UCSD-AML1 (cell line): ENCODE results near the gene ACTL10.

ENCODE experiments used
- DNase-seq: peaks from one replicate; lab custom pipeline; 2025; ENCODE audit not compliant: unreplicated experiment; lab: John Stamatoyannopoulos, UW

Gene ACTL10

DNA sequence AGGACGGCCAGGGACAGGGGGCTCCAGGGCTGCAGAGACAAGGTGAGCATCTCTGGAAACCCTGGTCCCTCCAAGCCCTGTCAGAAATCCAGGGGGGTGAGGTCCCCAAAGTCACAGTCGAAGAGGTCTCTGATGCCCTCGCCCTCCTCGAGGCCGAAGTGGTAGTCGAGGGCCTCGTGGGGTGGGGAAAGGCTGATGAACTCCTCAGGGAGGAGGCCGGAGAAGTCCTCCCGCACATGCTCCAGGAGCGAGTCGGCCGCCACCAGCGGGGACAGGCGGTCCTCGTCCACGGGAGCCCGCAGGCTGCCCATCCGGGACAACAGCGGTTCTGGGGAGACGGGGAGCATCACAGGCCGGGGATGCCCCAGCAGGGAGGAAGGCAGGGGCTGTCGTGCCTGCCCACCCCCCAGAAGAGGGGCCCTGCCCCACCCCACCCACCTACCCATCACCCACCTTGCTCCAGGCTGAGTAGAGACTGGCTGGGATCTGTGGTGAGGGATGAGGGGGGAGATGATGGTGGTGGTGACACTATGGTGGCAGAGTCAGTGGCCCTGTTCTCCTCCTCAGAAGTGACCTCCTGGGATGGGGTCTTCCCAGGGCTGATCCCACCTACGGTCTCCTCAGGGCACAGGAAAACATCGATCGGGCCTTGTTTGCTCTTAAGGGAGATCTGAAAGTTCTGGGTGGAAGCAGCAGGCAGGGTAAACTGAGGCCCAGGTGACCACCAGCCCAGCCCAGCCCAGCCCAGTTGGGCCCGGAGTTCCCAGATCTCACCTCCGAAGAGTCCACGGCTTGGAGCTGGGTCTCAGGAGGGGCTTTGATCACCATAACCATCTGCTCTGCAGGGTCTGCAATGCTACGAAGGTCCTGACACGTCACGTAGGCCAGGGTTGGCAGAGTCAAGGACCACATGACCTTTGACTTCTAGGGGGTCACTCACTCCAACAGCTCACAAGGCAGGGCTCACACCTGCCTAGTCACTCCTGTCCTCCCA lies 10.2 kb downstream of the ACTL10 start:
- no peak for DNase-seq

DNA sequence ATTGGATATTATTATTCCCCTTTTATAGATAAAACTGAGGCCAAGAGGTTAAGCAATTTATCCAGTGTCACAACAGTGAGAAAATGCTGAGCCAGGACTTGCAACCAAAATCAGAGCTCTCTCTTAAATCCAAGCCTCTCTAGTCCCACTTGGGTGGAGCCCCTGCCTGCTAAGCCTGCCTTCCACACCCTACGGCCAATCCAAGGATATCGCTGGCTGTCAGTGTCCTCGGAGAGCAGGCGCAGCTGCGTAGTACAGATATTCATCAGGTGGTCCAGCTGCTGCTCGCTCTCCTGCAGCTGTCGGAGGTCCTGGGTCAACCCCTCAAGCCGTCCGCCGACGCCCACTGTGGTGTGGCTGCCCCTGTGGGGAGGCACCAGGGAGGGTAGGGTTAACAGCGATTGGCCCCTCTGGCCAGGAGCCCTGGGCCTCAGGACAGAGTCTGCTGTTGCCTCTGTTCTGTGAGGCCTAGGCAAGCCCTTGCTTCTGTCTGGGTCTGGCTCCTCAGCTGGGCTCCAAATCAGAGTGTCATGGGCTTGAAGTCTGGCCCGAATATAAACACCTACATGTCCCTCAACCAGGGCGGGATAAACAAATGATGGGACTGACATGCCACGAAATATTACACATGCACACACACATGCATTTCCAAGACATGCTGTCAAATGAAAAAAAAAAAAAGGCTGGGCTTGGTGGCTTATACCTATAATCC lies 11.4 kb downstream of the ACTL10 start:
- DNase-seq = no peak

DNA sequence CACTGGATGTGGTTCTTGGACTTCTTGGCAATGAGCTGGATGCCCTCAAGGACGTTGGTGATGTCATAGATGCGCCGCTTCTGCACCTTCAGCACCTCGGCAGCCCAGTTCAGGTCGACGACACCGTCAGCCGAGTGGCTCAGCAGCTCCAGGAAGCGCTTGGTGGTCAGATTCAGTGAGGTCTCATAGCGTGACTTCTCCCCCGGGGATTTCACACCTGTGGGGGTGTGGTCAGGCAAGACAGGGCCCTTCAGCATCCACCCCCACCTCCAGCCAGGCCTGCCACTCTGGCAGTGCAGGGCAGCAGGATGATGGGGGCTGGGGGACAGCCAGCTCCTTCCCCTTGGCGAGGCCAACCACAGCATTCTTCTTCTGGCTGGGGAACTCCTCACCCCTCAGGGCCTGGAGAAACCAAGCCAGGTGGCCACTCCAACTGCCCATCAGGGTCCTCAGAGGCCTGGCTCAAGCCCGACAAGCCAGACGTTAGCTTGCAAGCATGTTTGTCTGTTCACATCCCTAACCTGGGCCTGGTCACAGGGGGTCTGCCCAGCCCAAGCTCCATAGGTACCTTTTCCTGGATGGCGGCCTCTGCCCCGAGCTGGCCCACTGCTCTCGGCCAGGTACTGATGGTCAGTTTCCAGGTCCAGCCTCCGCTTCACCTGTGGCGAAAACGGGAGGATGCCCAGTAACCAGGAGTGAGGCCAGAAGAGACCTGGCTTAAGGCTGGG lies 13.2 kb downstream of the ACTL10 start:
- no peak for DNase-seq

DNA sequence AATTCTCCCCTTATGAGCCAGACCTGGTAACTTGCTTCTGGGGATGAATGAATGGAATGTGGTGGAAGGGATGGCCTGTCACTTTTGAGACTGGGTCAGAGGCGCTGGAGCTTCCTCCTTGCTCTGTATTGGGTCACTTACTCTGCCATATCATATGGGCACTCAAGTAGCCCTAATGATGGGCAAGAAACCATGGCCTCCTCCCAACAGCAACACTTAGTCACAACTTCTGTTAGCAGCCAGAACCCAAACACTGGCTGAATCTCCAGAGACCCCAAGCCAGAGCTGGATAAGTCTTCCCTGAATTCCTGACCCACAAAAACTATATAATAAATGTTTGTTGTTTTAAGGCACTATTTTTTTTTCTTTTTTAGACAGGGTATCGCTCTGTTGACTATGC lies 13.9 kb downstream of the ACTL10 start:
- DNase-seq = no peak

DNA sequence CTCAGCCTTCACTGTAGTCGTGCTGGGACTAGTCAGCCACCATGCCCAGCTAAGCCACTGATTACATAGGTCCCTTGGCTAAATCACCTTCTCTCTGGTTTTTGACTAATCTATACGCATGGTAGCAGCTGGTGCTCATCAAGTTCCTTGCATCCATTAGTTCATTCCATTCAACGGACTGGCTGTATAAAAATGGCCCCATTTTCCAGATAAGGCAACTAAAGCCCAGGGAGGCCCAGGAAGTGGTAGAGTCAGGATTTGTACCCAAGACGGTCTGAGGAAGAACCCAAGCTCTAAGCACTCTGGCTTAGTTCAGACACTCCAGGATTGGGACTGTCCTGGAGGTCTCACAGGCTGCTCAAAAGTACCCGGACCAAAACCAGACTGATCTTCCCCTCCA lies 14.5 kb downstream of the ACTL10 start:
- no peak for DNase-seq

DNA sequence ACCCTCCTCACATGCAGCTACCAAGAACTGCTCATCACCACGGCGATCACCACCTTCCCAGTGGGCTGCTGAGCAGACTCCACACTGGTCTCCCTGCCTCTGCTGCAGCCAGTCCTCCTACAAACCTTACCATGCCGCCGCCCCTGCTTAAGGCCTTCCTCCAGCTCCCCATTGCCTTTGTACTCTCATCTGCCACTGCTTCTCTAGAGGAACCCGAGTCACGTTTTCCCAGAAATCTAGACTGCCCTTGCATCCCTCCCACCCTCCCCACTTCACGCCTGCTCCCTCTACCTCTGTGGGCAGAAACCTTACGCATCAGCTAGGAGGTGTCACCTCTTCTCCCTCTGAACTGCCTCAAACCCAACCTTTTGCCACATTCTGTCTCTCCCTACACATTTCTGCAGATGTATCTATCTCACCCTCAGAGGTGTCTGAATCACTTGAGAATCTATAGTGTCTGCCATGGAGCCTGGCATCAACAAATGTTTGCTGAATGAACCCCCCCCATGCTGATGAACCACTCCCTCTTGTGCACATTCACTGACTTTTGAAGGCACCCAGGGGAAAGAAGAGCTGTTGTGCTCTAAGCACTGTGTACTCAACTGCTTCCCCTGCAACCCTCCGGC lies 15.1 kb downstream of the ACTL10 start:
- DNase-seq = no peak

DNA sequence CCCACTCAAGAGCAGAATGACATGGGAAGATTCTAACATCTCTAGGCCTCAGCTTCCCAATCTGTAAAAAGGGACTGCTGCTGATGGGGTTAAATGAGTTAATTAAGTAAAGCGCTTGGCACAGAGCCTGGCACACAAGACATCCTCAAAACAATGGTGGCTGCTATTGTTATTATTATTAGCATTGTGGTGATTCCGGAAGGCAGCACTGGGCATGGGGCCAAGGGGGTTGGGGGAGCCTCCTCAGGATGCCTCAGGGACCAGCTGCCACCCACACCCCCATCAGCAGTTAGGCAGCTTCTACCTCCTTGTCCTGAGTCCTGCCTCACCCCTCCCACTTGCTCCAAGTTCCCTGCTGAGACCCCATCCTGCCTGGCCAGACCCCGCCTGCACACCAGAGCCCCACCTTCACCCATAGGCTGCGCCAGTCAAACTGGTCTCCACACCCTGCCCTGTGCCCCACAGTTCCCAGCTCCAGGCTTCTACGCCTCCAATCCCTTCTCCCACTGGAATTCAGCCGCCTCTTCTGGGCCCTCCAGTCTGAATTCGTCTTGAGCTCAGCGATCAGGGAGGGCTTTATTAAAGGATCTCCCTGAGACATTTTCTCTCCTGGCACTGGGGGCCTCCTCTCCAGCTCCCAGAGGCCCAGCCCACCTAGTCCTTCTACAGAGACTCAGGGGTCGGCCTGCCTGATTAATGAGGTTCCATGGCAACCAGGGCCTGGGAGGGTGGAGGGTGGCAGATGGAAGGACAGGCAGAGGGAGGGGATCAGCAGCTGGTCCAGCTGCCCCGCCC lies 18.0 kb downstream of the ACTL10 start:
- DNase-seq = no peak

DNA sequence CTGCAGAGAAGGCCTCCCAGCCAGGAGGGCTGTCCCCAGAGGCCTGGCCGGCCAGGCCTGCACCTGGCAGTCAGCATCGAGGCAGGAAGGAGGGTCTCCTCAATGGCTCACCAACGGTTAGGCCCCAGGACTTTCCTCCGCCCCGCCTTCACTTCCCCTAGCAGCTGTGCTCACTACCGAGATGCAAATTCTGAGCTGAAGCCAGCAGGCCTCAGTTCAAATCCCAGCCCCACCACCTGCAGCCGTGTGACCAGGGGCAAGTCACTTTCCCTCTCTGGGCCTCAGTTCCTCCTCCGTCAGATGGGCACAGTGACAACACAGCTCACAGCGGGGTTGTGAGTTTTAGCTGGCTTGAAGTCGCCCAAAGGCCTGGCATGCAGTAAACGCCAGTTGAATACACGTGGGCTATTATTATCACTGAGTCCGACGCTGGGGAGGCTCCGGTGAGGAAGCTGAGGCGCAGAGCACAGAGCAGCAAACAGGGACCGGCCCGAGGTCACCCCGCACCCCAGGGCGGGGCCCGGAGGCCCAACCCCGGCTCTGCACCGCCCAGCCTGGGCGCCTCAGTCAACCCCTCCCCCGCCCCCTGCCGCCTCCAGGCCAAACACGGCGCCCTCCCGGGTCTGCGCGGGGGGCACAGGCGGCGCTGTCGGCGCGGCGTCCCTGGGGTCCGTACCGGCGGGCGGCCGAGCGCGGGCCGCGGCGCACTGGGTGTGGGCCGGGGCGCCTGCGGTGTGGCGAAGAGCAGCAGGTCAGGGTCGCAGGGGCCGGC lies 18.8 kb downstream of the ACTL10 start:
- peak; percentile 45 for DNase-seq

DNA sequence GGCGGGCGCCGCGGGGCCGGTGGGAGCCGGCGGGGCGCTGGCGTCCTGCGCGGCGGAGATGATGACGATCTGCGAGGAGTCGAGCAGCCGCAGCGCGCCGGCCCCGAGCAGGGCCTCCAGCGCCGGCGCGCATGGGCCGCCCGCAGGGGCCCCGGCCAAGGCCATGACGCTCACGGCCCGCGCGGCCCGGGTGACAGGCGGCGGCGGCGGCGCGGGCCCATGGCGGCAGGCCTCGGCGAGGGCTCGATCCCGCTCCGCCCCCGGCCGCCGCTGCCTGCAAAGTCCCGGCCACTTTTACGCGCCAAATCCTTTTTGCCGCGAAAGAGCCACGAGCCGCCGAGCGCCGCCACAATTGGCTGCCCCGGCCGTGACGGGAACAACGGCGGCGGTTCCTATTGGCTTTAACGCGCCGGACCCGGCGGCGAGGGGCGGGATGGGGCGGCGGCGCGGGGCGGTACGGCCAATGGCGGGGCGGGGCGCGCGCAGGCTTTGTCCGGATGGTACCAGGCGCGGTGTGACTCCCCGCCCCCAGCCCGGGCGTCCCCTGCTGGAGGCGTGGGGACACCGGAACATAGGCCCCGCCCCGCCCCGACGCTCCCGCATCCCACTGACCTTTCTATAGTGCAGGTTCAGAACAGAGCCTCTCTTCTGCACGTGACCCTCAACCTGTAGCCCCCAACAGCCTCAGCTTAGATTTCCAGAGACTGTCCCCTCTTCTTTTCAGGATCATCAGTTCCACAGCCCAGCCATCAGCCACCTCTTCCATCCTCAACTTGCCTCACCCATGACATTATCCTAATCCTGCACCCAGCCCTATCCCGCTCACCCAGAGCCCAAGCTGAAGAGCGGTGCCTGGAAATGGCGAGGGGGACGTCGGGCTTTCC lies 19.6 kb downstream of the ACTL10 start, which contains the start of gene E2F1:
E2F1 (minus strand) TSS at position 286 of the 884 bp plus-strand sequence; CDS start at position 165, 121 bp downstream.
- peak; percentile 96 for DNase-seq

DNA sequence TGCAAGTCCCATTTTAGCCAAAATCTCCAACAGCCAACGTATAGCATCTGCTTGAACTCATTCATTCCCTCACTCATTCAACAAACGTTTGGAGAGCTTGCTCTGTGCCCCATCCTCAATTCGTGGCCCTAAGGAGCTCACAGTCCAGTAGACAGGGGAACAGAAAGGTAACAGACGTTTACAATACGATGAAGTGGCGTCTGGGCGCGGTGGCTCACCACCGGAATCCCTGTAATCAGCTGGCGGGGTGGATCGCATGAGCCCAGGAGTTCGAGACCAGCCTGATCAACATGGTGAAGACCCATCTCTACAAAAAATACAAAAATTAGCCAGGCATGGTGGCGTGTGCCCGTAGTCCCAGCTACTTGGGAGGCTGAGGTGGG lies 20.2 kb downstream of the ACTL10 start:
- DNase-seq = no peak

DNA sequence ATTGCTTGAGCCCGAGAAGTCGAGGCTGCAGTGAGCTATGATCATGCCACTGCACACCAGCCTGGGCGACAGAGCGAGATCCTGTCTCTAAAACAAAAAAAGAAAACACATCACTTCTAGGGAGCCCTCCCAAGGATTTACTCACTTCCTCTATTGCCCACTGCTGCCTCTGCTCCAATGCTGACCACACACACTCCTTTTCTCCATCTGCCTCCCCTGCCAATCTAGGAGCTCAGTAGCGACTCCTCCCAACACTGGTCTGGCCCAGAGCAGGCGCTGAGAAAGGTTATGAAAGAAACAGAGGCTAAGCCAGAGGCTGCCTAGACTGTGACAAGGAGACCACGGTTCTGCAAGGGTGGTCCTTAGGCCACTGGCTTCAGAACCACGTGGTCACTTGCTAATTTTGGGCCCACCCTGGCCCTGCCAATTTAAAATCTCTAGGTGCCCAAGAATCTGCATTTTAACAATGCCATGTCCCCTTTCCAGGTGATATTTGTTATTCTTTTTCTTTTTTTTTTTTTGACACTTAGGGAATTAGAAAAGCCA lies 20.7 kb downstream of the ACTL10 start:
- DNase-seq = peak; percentile 31

DNA sequence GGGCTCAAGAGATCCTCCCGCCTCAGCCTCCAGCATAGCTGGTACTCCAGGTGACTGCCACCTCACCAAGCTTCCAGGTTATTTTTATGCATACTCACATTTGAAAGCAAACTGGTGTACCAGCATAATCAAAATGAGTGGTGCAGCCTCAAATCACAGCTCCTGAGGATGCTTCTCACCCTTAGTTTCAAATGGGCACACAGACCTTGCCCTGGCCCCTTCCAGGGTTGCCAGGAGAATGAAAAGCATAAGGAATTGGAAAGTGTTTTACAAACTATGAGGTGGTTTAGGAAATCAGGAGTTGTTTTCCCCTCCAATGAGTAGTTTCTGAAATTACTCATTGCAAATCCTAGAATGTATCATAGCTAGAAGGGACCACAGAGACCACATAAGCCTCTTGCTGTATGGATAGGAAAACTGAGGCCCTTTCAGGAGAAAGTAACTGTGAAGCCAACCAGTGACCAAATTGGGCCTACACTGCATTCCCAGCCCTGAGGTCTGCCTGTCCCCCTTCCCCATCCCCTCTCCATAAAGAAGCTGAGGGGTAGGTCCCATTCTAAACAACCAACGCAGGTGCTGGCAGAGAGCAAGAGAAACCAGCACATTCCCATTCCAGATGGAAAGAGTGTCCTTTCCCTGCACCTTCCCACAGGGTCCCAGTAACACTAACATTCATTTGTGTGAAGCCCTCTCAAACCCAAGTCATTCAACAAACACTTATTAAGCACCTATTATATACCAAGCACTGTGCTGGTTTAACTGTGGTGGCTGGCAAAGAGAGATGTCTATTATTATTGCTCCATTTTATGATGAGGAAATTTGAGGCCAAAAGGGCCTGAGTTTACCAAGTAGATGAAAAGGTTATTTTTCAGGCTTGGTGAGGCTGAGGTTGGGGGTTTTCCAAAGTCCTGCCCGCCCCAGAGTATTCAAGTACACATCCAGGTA lies 21.5 kb downstream of the ACTL10 start:
- no peak for DNase-seq

DNA sequence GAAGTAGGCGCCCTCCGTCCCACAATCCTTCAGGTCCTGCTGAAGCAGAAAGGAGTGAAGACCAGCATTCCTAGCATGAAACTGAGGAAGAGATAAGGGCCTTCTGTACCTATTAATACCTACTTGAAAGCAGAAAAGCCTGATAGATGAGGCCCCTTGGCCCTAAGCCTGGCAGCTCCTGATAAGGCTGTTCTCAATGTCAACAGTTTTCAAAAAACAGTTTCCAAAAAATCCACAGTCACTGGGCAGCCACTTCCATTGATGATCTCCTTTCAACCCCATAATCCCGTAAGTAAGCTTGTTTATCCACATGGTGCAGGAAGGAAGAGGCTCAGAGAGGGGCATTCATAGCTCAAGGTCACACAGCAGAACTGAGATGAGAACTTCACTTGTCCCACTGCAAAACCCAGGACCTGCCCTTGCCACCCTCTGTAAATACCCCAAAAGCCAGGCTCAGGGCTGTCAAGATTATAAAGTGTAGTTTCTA lies 22.2 kb downstream of the ACTL10 start:
- DNase-seq = no peak

DNA sequence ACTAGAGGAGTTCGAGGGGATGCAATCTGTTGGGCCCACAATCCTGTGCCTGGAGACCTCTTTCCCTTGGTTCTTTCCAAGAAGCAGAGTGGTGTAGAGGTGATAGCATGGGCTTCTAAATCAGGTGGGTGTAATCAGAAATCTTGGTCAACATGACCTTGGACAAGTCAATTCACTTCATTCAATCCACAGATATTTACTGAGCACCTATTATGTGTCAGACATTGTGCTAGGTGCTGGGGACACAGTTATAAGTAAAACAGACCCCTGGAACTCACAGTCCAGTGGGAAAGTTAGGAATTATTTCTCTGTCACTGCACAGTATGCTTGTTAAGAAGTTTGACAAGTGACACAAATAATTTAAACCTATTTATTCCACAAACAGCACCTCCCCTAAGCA lies 22.8 kb downstream of the ACTL10 start:
- no peak for DNase-seq

DNA sequence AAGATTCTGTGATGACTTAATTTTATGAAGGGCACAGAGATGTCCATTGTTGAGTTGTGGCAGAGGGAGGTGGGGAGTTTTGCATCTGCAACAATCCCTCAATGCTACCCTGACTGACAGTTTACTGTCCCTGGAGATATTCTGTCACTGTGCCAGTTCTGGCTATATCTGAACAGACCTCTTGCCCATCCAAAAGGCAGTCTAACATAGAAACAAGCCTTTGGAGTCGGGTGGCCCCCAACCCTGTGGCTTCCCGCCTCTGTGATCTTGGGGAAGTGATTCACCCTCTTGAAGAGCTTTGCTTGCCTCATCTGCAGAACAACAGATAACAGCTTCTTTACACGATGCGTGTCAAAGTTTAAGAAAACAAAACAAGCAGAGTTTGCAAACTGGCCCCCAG lies 23.2 kb downstream of the ACTL10 start:
- DNase-seq = no peak

DNA sequence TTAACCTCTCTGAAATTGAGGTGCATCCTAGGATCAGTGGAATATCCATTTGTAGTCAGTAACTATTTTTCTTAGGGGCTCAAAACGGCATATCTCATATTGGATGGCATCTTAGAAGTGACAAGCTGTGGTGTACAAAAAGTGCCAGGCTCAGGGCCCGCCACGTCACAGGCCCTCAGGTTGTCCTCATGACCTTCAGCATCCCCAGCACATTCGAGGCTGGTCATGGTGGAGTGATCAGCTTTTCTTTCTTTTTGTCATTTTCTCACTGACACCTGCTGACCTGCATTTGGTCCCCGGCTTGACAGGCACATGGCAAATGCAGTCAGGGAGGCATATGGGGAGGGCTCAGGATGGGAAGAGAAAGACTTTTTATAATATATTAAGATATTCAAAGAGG lies 26.5 kb downstream of the ACTL10 start:
- DNase-seq = no peak
